Uterus (tissue), 2 donors: ENCODE data around the gene SURF4.

Experiments used
- POLR2A ChIP-seq, 2 donors: fragments of 450-650 bp; IDR thresholded peaks; one replicate each; pipeline ENCODE4 v1.6.1; 2016; ENCODE audit warnings: antibody characterized with exemption in 2 of 2, mild to moderate bottlenecking in 1 of 2, moderate library complexity in 1 of 2
- TF ChIP-seq, protein P1 (sequence below), 4 experiments: fragments of 200-600 bp in 2 of 4; fragments of 450-650 bp in 2 of 4; sonication (generic) in 2 of 4; IDR thresholded peaks; one replicate each; pipeline ENCODE4 v1.5.1; 2016 to 2019; ENCODE audit warnings: antibody characterized with exemption in 4 of 4, mild to moderate bottlenecking in 2 of 4, moderate library complexity in 1 of 4

DNA sequence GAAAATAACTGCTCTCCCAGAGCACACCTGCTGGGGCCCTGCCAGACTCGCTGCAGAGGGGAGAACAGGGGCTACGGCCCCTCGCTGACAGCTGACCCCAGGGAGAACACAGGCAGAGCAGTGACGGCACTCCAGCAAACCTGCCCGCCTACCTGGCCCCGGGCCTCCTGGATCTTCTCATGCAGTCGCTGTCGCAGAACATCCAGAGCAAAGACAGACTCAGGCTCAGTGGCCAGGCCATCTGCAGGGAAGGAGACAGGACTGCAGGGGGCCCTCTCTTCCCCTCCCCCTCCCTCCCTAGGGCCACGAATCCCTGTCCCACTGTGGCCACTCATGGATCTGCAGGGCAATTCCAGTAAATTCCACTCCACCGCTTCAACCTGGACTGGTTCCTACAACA lies 42.3 kb downstream of the SURF4 start:
- TF ChIP-seq, protein P1, sequence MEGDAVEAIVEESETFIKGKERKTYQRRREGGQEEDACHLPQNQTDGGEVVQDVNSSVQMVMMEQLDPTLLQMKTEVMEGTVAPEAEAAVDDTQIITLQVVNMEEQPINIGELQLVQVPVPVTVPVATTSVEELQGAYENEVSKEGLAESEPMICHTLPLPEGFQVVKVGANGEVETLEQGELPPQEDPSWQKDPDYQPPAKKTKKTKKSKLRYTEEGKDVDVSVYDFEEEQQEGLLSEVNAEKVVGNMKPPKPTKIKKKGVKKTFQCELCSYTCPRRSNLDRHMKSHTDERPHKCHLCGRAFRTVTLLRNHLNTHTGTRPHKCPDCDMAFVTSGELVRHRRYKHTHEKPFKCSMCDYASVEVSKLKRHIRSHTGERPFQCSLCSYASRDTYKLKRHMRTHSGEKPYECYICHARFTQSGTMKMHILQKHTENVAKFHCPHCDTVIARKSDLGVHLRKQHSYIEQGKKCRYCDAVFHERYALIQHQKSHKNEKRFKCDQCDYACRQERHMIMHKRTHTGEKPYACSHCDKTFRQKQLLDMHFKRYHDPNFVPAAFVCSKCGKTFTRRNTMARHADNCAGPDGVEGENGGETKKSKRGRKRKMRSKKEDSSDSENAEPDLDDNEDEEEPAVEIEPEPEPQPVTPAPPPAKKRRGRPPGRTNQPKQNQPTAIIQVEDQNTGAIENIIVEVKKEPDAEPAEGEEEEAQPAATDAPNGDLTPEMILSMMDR (IDR thresholded peaks at IDR 0.05): no peak
- TF ChIP-seq POLR2A (IDR thresholded peaks at IDR 0.05): no peak
